ENCODE data around the gene CST9. TPM values are rescaled to one million over a fixed set of nuclear protein-coding genes. Genes with fewer than 3 reads are reported as not detected.

Gene CST9
- total RNA-seq, 1 donor from 2014 or later = not detected

DNA sequence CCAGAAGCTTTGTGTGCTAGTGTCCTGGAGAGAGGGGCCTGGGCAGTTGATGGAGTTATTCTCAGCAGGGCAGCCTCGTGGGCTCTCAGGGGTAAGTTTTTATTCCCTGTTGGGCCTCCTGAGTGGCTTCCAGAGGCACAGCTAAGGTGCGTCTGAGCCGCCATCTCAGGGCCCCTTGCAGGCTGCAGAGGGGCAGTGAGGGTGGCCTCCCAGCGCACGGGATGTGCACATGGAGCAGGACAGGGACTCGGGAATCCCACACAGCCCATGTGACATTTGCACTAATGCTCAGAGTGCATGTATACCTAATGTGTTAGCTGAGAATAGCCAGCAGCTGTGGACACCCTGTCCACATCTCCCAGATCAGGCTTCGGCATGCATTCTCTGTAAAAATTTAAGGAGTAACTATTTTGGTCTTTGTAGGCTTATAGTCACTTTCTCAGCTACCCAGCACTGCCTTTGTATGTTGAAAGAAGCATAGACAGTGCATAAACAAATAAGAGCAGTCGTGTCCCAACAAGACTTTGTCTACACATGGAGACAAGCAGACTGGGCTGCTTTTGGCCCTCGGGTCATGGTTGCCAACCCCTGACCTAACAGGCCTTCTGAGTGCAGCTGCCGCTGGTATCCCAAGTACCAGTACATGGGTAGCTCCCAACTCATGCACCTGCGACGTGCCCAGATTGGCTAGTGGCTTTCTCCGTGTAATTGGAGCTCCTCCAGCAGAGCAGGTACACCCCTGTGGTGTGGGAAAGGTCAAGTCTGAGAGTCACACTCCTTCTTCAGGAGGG lies 18.8 kb downstream of the CST9 start:
- TF ChIP-seq, protein P1, sequence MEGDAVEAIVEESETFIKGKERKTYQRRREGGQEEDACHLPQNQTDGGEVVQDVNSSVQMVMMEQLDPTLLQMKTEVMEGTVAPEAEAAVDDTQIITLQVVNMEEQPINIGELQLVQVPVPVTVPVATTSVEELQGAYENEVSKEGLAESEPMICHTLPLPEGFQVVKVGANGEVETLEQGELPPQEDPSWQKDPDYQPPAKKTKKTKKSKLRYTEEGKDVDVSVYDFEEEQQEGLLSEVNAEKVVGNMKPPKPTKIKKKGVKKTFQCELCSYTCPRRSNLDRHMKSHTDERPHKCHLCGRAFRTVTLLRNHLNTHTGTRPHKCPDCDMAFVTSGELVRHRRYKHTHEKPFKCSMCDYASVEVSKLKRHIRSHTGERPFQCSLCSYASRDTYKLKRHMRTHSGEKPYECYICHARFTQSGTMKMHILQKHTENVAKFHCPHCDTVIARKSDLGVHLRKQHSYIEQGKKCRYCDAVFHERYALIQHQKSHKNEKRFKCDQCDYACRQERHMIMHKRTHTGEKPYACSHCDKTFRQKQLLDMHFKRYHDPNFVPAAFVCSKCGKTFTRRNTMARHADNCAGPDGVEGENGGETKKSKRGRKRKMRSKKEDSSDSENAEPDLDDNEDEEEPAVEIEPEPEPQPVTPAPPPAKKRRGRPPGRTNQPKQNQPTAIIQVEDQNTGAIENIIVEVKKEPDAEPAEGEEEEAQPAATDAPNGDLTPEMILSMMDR (IDR thresholded peaks at IDR 0.05; ENCODE audit: unreplicated experiment) = no peak
- Mint-ChIP-seq H3K4me3 (no peak overlapping the region), H3K9me3 (no peaks in the 10 kb centered on the region), H3K4me1 (no peaks in the 10 kb centered on the region), H3K27me3 (ENCODE audit: low read depth) (peaks cover 11% of the 10 kb centered on the region), H3K27ac (no peak overlapping the region), H3K36me3 (no peaks in the 10 kb centered on the region)
- DNase-seq (ENCODE audit: low spot score in 2 of 2, unreplicated experiment in 2 of 2) = no peak

DNA sequence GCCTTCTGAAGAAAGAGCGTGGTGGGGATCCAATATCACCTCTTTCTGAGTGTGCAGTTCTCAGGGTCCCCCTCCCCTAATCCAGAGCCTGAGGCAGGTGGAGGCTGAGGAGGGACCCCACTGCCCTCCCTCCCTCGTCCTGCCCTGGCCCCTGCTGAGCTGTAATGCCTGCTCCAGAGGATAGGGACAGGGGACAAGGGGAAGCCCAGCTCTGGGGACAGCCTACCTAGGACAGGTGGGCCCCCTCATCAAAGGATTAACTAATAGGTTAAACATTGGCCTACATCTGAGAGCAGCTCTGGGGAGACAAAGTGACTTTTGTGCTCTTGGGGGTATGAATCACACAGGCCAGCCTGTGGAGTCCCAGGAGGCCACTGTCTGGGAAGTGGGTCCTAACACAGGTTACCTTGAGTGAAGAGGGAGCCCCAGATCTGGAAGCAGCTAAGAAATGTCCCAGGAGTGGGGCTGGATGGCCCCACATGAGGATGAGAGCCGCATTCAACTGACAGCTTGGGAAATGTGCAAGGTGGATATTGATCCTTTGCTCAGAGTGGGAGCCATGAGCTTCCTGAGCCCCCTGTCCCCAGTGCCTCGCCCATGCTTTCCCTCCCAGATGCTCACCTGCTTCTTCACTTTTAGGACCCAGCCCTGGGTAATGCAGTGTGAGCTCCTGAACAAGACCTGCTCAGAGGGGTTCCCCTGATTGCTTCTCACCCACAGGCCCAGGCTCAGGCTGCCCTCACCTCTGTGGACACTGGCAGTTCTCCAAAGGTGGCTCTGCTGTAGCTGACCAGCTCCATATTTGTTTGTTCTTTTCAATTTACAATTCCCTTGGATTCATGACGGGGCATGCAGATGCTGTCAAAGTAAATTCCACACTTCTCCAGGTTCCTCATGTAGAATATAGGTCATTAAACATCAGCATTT lies 19.6 kb downstream of the CST9 start:
- peaks cover 11% of the 10 kb centered on the region for H3K27me3 Mint-ChIP-seq (ENCODE audit: low read depth)
- H3K36me3 Mint-ChIP-seq = no peaks in the 10 kb centered on the region
- no peak overlapping the region for H3K4me3 Mint-ChIP-seq
- TF ChIP-seq, protein P1 (IDR thresholded peaks at IDR 0.05; ENCODE audit: unreplicated experiment) = no peak
- no peak overlapping the region for H3K27ac Mint-ChIP-seq
- DNase-seq (ENCODE audit: low spot score in 2 of 2, unreplicated experiment in 2 of 2) = no peak
- H3K9me3 Mint-ChIP-seq = peaks cover 2% of the 10 kb centered on the region
- H3K4me1 Mint-ChIP-seq = no peaks in the 10 kb centered on the region

DNA sequence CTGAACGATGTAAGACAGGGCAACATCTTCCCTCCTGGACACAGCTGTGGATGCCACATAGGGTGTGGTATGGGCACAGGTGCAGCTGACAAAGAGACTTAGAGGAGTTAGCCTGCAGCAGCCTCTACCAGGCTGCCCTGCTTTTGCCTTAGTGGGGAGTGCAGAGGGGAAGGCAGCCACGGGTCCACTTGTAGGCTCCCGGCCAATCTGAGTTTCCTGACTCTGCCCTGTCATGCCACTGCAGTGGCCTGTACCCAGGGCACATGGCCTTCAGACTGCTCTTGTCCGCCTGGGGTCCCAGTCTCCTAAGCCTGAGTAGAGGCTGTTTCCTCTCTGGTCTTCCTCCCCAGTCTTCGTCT lies 20.3 kb downstream of the CST9 start:
- TF ChIP-seq, protein P1 (IDR thresholded peaks at IDR 0.05; ENCODE audit: unreplicated experiment) = no peak
- H3K27me3 Mint-ChIP-seq (ENCODE audit: low read depth) = peaks cover 11% of the 10 kb centered on the region
- no peaks in the 10 kb centered on the region for H3K36me3 Mint-ChIP-seq
- peaks cover 7% of the 10 kb centered on the region for H3K9me3 Mint-ChIP-seq
- H3K4me3 Mint-ChIP-seq = no peak overlapping the region
- H3K27ac Mint-ChIP-seq = no peak overlapping the region
- no peaks in the 10 kb centered on the region for H3K4me1 Mint-ChIP-seq
- no peak for DNase-seq (ENCODE audit: low spot score in 2 of 2, unreplicated experiment in 2 of 2)

DNA sequence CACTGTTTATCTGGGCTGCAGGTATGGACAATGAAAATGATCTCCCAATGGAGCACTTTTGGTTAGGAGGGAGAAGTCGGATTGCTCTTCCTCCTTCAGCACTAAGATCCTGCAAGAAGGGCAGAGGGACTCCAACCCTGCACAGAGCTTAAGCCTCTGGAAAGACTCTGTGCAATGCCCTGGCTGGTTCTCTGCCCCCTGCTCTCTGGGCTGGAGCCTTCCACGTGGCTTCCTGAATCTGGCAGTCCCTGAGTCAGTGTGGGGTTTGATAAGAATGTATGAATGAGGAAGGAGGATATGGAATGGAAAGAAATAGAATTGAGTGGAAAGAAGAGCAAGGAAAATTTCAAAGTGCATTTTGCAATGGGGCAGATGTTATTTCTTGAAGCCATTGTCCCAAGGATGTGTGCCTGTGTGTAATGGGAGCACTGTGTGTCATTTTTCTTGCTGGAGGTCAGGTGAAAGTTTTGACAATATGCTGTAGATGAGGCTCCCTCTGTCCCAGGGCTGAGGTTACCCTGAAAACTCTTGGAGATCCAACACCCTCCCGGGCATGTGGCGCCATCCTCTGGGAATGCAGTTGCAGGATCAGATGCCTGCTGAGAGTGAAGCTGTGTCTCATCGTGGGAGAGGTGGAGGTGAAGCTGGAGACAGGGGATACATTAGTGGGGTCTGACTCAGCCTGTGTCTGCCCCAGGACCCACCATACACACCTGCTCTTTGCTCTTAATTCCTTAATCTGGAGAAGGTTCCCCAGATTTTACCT lies 21.1 kb downstream of the CST9 start:
- DNase-seq (ENCODE audit: low spot score in 2 of 2, unreplicated experiment in 2 of 2) = no peak
- TF ChIP-seq, protein P1 (IDR thresholded peaks at IDR 0.05; ENCODE audit: unreplicated experiment) = no peak
- Mint-ChIP-seq H3K4me3 (no peak overlapping the region), H3K27ac (no peak overlapping the region), H3K4me1 (no peaks in the 10 kb centered on the region), H3K27me3 (ENCODE audit: low read depth) (peaks cover 12% of the 10 kb centered on the region), H3K36me3 (no peaks in the 10 kb centered on the region), H3K9me3 (peaks cover 8% of the 10 kb centered on the region)

DNA sequence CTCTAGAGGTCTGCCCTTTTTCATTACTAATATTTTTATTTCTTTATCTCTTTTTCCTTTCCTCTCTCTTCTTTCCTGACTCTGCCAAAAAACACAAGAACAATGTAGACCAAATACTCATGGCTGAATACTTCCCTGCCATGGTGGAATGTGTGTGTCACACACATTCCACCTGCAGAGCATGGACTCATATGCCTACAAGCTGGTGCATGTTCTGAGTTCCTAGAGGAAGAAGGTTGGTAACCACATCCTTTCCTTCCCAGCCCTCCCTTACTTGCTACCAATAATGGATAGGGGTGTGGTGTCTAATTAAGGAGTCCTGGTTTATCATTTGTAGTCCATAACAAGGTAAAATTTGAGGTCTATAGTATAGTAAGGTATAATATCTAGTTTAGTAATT lies 22.2 kb downstream of the CST9 start:
- no peak overlapping the region for H3K27ac Mint-ChIP-seq
- H3K9me3 Mint-ChIP-seq = peaks cover 8% of the 10 kb centered on the region
- peaks cover 12% of the 10 kb centered on the region for H3K27me3 Mint-ChIP-seq (ENCODE audit: low read depth)
- no peak for DNase-seq (ENCODE audit: low spot score in 2 of 2, unreplicated experiment in 2 of 2)
- H3K4me1 Mint-ChIP-seq = no peaks in the 10 kb centered on the region
- H3K36me3 Mint-ChIP-seq = no peaks in the 10 kb centered on the region
- TF ChIP-seq, protein P1 (IDR thresholded peaks at IDR 0.05; ENCODE audit: unreplicated experiment) = no peak
- no peak overlapping the region for H3K4me3 Mint-ChIP-seq
